Measurements from ENCODE around the gene CDADC1. TPM values are rescaled to one million over a fixed set of nuclear protein-coding genes. Genes with fewer than 3 reads are reported as not detected.
A peak's percentile ranks its signal among the peaks of the same experiment; 100 is the strongest.
"Not testable (repeated sequence)": the region's sequence is repeated elsewhere in the genome, so short reads cannot be mapped to it uniquely, and the experiment has no call there.

Gene CDADC1
- total RNA-seq, 1 experiment from 2014 or later, result 7.9 TPM

GRCh38 chr13:49308921-49309408 is 61.2 kb downstream of the CDADC1 start:
- no peaks in the 10 kb centered on the region for H3K27me3 ChIP-seq

GRCh38 chr13:49310251-49310650 is 62.5 kb downstream of the CDADC1 start:
- no peak overlapping the region for H3K27ac ChIP-seq
- no peaks in the 10 kb centered on the region for H3K36me3 ChIP-seq
- H3K9me3 ChIP-seq (replicated peaks), result no peaks in the 10 kb centered on the region
- H3K27me3 ChIP-seq, result no peaks in the 10 kb centered on the region
- H3K4me3 ChIP-seq, result no peak overlapping the region
- DNase-seq, result no peak
- peaks cover 5% of the 10 kb centered on the region for H3K4me1 ChIP-seq

More at GRCh38 chr13:49308921-49309408, 61.2 kb downstream of the CDADC1 start:
- Histone ChIP-seq H3K27ac (no peak overlapping the region), H3K4me3 (no peak overlapping the region), H3K9me3 (replicated peaks) (no peaks in the 10 kb centered on the region), H3K36me3 (no peaks in the 10 kb centered on the region), H3K4me1 (peaks cover under 1% of the 10 kb centered on the region)
- no peak for DNase-seq

GRCh38 chr13:49311816-49312215 is 64.1 kb downstream of the CDADC1 start:
- no peaks in the 10 kb centered on the region for H3K27me3 ChIP-seq
- DNase-seq, result no peak
- no peaks in the 10 kb centered on the region for H3K36me3 ChIP-seq
- H3K4me3 ChIP-seq, result no peak overlapping the region
- no peak overlapping the region for H3K27ac ChIP-seq
- H3K4me1 ChIP-seq, result peaks cover 5% of the 10 kb centered on the region
- no peaks in the 10 kb centered on the region for H3K9me3 ChIP-seq (replicated peaks)

DNA sequence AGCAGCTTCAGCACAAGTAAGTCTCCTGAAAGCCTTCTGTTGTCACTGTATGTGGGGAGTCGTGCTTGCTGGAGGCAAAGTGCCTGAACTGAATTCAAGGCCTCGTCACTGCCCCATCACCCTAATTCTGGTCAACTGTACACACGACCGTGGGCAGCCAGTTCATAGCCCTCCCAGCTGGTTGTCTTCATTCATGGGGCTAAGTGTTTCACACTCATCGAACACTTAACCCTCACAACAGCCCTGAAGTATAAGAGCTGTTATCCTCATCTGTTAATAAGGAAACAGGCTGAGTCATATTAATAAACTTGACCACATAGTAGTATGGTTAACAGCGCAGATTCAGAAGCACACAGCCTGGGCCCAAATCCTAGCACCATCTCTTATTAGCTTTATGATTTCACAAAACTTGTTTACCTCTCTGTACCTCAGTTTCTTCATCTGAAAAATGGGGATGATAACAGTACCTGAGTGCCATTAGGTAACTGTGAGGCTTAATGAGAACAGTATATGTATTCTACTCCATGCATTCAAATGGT is 66.7 kb downstream of the CDADC1 start:
- no peak for DNase-seq
- H3K27ac ChIP-seq, result peak overlapping the region; percentile 26; the same call in 1 of the 2 replicates
- no peaks in the 10 kb centered on the region for H3K9me3 ChIP-seq (replicated peaks)
- H3K4me3 ChIP-seq, result no peak overlapping the region
- no peaks in the 10 kb centered on the region for H3K36me3 ChIP-seq
- H3K27me3 ChIP-seq, result no peaks in the 10 kb centered on the region
- peaks cover 5% of the 10 kb centered on the region for H3K4me1 ChIP-seq

- no peak for DNase-seq
- Histone ChIP-seq H3K4me3 (no peak overlapping the region), H3K27ac (no peak overlapping the region), H3K4me1 (peaks cover 5% of the 10 kb centered on the region), H3K36me3 (no peaks in the 10 kb centered on the region), H3K9me3 (replicated peaks) (no peaks in the 10 kb centered on the region), H3K27me3 (no peaks in the 10 kb centered on the region)
Observed at GRCh38 chr13:49315036-49315565, 67.4 kb downstream of the CDADC1 start.

DNA sequence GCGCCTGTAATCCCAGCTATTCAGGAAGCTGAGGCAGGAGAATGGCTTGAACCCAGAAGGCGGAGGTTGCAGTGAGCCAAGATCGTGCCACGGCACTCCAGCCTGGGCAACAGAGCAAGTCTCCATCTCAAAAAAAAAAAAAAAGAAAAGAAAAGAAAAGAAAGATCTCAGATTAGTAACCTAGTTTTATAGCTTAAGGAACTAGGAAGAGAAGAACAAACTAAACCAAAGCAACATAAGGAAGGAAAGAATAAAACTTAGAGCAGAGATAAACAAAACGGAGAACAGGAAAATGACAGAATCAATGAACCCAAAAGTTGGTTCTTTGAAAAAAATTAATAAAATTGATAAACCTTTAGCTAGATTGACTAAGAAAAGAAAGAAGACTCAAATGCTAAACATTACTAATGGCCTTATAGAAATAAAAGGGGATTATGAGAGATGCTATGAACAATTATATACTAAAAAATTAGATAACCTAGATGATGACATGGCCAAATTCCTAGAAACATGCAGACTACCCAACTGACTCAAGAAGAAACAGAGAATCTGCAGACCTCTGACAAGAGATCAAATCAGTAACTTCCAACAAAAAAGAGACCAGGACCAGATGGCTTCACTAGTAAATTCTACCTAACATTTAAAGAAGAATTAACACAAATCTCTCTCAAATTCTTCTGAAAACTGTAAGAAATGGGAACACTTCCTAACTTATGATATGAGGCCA is 68.2 kb downstream of the CDADC1 start:
- Histone ChIP-seq H3K9me3 (replicated peaks) (no peaks in the 10 kb centered on the region), H3K4me3 (no peak overlapping the region), H3K27ac (no peak overlapping the region), H3K27me3 (no peaks in the 10 kb centered on the region), H3K4me1 (peaks cover 5% of the 10 kb centered on the region), H3K36me3 (no peaks in the 10 kb centered on the region)
- DNase-seq, result no peak

DNA sequence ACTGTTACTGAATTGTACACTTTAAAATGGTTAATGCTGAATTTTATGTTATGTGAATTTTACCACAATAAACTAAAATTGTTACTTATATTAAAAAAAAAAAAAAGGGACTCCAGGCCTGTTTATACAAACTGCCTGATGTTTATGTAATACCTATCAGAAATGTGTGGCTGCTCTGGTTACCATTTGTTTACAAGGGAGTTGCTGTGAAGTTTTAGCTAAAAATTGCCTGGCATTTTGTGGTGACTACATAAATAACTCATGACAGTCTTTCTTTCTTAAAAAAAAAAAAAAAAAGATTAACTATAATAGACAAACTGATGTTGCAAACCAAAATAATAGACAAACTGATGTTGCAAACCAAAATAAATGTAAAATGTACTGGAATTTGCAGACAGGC is 71.8 kb downstream of the CDADC1 start:
- Histone ChIP-seq H3K36me3 (no peaks in the 10 kb centered on the region), H3K4me1 (no peaks in the 10 kb centered on the region), H3K27me3 (no peaks in the 10 kb centered on the region), H3K27ac (no peak overlapping the region), H3K9me3 (replicated peaks) (no peaks in the 10 kb centered on the region), H3K4me3 (no peak overlapping the region)
- DNase-seq, result no peak

- no peaks in the 10 kb centered on the region for H3K36me3 ChIP-seq
- H3K27me3 ChIP-seq, result no peaks in the 10 kb centered on the region
- no peak for DNase-seq
- H3K27ac ChIP-seq, result no peak overlapping the region
- no peaks in the 10 kb centered on the region for H3K4me1 ChIP-seq
- H3K9me3 ChIP-seq (replicated peaks), result no peaks in the 10 kb centered on the region
- H3K4me3 ChIP-seq, result no peak overlapping the region
Observed at GRCh38 chr13:49319951-49320350, 72.2 kb downstream of the CDADC1 start.

- Histone ChIP-seq H3K4me1 (no peaks in the 10 kb centered on the region), H3K36me3 (no peaks in the 10 kb centered on the region), H3K27ac (no peak overlapping the region), H3K4me3 (no peak overlapping the region), H3K27me3 (no peaks in the 10 kb centered on the region), H3K9me3 (replicated peaks) (no peaks in the 10 kb centered on the region)
- DNase-seq, result no peak
Observed at GRCh38 chr13:49320975-49321374, 73.2 kb downstream of the CDADC1 start.

- no peaks in the 10 kb centered on the region for H3K27me3 ChIP-seq
- no peaks in the 10 kb centered on the region for H3K9me3 ChIP-seq (replicated peaks)
- H3K36me3 ChIP-seq, result no peaks in the 10 kb centered on the region
- no peak overlapping the region for H3K4me3 ChIP-seq
- H3K4me1 ChIP-seq, result no peaks in the 10 kb centered on the region
- no peak overlapping the region for H3K27ac ChIP-seq
- no peak for DNase-seq
Observed at GRCh38 chr13:49322702-49323101, 75.0 kb downstream of the CDADC1 start.

DNA sequence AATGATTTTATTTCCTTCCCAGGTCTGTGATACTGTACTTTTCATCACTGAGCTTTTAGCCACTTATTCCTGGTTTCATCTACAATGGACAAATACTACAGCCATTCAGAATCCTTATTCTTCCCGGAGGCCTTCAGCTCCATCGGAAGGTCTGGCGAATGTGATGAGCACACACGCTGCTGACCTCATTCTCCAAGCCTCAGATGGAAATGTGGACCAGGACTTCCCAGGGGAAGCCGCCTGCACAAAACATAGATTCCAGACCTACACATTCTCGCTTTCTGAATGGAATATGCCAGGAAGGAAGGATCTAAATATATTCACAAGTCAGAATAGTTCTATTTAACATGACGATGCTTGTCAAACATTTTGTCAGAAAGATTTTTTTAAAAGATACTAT is 75.6 kb downstream of the CDADC1 start:
- Histone ChIP-seq H3K4me1 (no peaks in the 10 kb centered on the region), H3K27ac (no peak overlapping the region), H3K27me3 (no peaks in the 10 kb centered on the region), H3K4me3 (no peak overlapping the region), H3K36me3 (no peaks in the 10 kb centered on the region), H3K9me3 (replicated peaks) (no peaks in the 10 kb centered on the region)
- no peak for DNase-seq

GRCh38 chr13:49326222-49326917 is 78.6 kb downstream of the CDADC1 start:
- Histone ChIP-seq H3K27ac (no peak overlapping the region), H3K27me3 (no peaks in the 10 kb centered on the region), H3K36me3 (no peaks in the 10 kb centered on the region), H3K9me3 (replicated peaks) (no peaks in the 10 kb centered on the region), H3K4me3 (no peak overlapping the region), H3K4me1 (no peaks in the 10 kb centered on the region)
- no peak for DNase-seq

DNA sequence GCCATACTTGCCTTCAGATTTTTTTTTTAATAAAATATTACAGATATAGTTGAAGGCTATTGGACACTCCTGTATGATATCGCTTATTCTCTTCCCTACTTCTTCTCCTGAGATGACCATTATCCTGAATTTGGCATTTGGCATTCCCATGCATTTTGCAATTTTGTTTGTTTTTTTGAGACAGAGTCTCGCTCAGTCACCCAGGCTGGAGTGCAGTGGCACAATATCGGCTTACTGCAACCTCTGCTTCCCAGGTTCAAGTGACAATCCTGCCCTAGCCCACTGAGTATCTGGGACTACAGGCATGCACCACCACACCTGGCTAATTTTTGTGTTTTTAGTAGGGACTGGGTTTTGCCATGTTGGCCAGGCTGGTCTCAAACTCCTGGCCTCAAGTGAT is 79.4 kb downstream of the CDADC1 start:
- H3K36me3 ChIP-seq; H3K4me1 ChIP-seq; H3K27ac ChIP-seq; DNase-seq; H3K4me3 ChIP-seq; H3K9me3 ChIP-seq (replicated peaks); H3K27me3 ChIP-seq: not testable (repeated sequence)

- Histone ChIP-seq H3K27me3 (no peaks in the 10 kb centered on the region), H3K9me3 (replicated peaks) (no peaks in the 10 kb centered on the region), H3K4me3 (no peak overlapping the region), H3K36me3 (no peaks in the 10 kb centered on the region), H3K27ac (no peak overlapping the region), H3K4me1 (no peaks in the 10 kb centered on the region)
- no peak for DNase-seq
Observed at GRCh38 chr13:49329831-49330545, 82.3 kb downstream of the CDADC1 start.

- no peak overlapping the region for H3K4me3 ChIP-seq
- no peaks in the 10 kb centered on the region for H3K4me1 ChIP-seq
- H3K36me3 ChIP-seq, result no peaks in the 10 kb centered on the region
- H3K27ac ChIP-seq, result no peak overlapping the region
- DNase-seq, result no peak
- H3K27me3 ChIP-seq, result no peaks in the 10 kb centered on the region
- H3K9me3 ChIP-seq (replicated peaks), result no peaks in the 10 kb centered on the region
Observed at GRCh38 chr13:49330546-49330864, 82.8 kb downstream of the CDADC1 start.
